Muscle layer of colon (tissue), 2 donors: Measurements from ENCODE around the gene METTL1.
A peak's percentile ranks its signal among the peaks of the same experiment; 100 is the strongest.

Experiments used
- H3K27ac ChIP-seq: one replicate; pipeline ENCODE4 v1.7.0; 2013; ENCODE audit warnings: low read depth, mild to moderate bottlenecking, low read length, moderate library complexity
- H3K27me3 ChIP-seq, 2 donors: one replicate each; pipeline ENCODE4 v1.7.0; 2013; ENCODE audit warnings: low read length in 2 of 2, mild to moderate bottlenecking in 2 of 2; ENCODE audit not compliant: insufficient read depth in 2 of 2, control insufficient read depth in 1 of 2
- H3K36me3 ChIP-seq: one replicate; pipeline ENCODE4 v1.7.0; 2013; ENCODE audit warnings: mild to moderate bottlenecking, low read length; ENCODE audit not compliant: insufficient read depth
- H3K4me1 ChIP-seq: one replicate; pipeline ENCODE4 v1.7.0; 2013; ENCODE audit warnings: mild to moderate bottlenecking, low read length; ENCODE audit not compliant: insufficient read depth
- H3K4me3 ChIP-seq, 2 donors: one replicate each; pipeline ENCODE4 v1.7.0; 2013; ENCODE audit warnings: low read length in 2 of 2, low read depth in 1 of 2, mild to moderate bottlenecking in 1 of 2, moderate library complexity in 1 of 2
- H3K9ac ChIP-seq: one replicate; pipeline ENCODE4 v1.7.0; 2013; ENCODE audit warnings: low read length
- H3K9me3 ChIP-seq: one replicate; pipeline ENCODE4 v1.7.0; 2013; ENCODE audit warnings: mild to moderate bottlenecking, low read length
- donor health status: abdominal sarcoma.
- donor health status: Adenocarcinoma of cecum.

Gene METTL1

DNA sequence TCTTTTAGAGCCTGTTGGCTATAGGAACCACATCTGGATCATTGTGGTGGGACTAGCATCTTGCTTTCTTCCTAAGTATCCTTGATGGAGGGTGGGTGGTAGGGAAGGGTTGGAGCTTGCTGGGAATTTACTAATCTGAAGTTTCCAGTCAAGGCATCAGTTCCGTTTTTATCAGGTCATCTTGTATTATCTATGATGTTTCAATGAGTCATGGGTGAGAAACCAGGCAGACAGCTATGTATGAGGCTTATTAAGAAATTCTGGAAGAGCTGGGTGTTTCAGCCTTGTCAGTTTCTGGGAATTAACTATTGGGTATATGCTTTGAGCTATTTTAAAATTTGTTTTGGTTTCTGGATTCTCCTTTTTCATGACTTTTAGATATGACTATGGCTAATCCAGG lies 22.0 kb upstream of the METTL1 start:
- H3K36me3 ChIP-seq = peaks cover 38% of the 10 kb centered on the region
- H3K4me1 ChIP-seq = no peaks in the 10 kb centered on the region

DNA sequence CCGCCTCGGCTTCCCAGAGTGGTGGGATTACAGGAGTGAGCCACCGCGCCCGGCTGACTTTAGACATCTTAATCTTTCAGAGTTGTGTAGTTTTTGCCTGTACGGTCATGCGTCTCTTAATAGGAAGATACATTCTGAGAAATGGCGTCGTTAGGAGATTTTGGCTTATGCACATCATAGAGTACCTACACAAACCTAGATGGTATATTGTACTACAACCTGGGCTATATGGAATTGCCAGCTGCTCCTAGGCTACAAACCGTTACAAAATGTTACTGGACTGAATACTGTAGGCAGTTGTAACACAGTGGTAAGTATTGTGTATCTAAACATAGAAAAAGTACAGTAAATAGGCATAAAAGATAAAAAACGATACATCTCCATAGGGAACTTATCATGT lies 12.0 kb upstream of the METTL1 start:
- Histone ChIP-seq H3K9ac (no peak overlapping the region), H3K4me1 (peaks cover 10% of the 10 kb centered on the region), H3K9me3 (no peaks in the 10 kb centered on the region), H3K36me3 (peaks cover 30% of the 10 kb centered on the region), H3K27me3 (no peaks in the 10 kb centered on the region), H3K4me3 (no peak overlapping the region), H3K27ac (no peak overlapping the region)

More for the DNA sequence above, 22.0 kb upstream of the METTL1 start:
- Histone ChIP-seq H3K4me3 (no peak overlapping the region), H3K9ac (no peak overlapping the region), H3K9me3 (no peaks in the 10 kb centered on the region), H3K27me3 (no peaks in the 10 kb centered on the region), H3K27ac (no peak overlapping the region)

DNA sequence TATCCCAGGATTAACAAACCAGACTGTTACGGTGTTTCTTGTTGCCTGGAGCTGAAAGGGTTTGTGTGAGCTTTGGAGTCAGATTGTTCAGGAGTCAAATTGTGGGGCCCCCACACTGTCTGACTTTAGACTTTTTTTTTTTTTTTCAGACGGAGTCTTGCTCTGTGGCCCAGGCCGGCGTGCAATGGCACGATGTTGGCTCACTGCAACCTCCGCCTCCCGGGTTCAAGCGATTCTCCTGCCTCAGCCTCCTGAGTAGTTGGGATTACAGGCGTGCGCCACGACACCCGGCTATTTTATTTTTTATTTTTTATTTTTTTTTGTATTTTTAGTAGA lies 11.5 kb upstream of the METTL1 start:
- Histone ChIP-seq H3K27ac (no peak overlapping the region), H3K4me1 (peaks cover 10% of the 10 kb centered on the region), H3K9ac (peak overlapping the region; percentile 83), H3K9me3 (no peaks in the 10 kb centered on the region), H3K4me3 (peak overlapping the region in 1 of 2 donors; percentile 100), H3K36me3 (peaks cover 30% of the 10 kb centered on the region), H3K27me3 (no peaks in the 10 kb centered on the region)

DNA sequence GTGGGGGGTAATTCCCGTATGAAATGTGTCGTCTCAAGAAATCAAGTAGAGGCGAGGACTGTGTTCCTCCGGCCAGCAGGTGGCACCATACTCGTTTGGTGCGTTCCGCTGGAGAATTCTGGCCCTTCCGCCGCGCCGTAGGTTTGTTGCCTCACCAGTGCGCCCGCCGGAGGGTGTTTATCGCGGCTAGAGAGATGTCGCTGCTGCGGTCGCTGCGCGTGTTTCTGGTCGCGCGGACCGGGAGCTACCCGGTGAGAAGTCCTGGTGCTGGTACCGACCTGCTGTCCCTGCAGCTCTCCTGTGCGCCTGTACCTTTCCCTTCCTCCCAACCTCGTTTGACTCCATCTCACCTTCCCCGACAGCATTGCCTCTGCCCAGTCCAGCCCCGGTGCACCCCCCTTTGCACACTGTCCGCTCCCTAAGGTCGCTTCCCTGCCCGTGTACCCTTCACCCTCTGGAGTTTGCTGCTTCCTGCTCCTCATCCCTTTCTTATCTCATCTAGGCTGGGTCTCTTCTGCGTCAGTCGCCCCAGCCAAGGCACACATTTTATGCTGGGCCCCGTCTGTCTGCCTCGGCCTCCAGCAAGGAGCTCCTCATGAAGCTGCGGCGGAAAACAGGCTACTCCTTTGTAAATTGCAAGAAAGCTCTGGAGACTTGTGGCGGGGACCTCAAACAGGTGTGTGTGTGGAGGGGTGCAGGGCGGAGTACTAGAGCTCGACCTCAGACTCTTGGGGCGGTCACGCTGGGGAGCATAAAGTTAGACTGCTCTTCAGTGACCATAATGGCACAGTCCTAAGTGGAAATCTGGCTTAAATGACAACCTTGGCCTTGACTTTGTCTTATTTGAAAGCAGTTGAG lies 10.9 kb upstream of the METTL1 start, which contains the start of gene TSFM:
Gene TSFM (plus strand): TSS at position 180 of the 858 bp plus-strand sequence. CDS start 15 bp downstream, at position 195.
- peaks cover 10% of the 10 kb centered on the region for H3K4me1 ChIP-seq
- H3K9me3 ChIP-seq = no peaks in the 10 kb centered on the region
- H3K27ac ChIP-seq = peak within 1 kb of the TSS; percentile 59
- peak within 1 kb of the TSS; percentile 83 for H3K9ac ChIP-seq
- no peaks in the 10 kb centered on the region for H3K27me3 ChIP-seq
- H3K36me3 ChIP-seq = peaks cover 30% of the 10 kb centered on the region
- H3K4me3 ChIP-seq = peak within 1 kb of the TSS; percentile 66 to 100

DNA sequence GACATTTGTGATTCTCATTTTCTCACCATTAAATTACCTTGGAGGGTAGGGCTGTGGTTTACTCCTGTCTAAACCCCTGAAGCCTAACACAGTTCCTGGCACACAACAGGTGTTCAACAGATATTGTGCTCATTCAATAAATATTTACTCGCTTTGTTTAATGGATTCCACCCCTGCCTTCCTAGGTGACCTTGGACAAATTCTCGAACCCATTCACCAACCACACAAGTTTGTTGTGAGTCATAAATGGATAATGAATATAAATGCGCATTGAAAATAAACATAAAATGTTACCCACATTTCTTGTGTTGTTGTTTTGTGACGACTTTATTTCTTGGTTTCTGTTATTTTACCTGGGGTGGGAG lies 10.3 kb upstream of the METTL1 start:
- peaks cover 28% of the 10 kb centered on the region for H3K36me3 ChIP-seq
- no peak overlapping the region for H3K27ac ChIP-seq
- H3K9me3 ChIP-seq = no peaks in the 10 kb centered on the region
- peak overlapping the region; percentile 66 to 100 for H3K4me3 ChIP-seq
- peaks cover 10% of the 10 kb centered on the region for H3K4me1 ChIP-seq
- H3K27me3 ChIP-seq = no peaks in the 10 kb centered on the region
- no peak overlapping the region for H3K9ac ChIP-seq

DNA sequence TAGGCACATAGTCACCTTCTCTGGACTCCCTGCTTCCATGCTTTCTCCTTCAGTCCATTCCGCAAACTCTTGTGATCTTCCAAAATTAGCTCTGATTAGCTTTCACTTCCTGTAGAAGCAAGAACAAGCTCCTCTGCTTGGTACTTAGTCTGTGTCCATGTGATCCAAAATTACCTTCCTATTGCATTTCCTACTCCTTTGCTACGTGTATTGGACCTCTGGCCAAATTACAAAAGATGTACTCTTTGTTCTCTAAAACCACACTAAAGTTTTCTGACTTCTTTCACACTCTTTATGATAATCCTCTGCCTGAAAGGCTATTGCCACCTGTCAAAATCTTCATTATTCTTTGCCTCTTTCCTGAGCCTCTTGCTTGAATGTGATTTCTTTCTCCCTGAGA lies 9.9 kb upstream of the METTL1 start:
- Histone ChIP-seq H3K4me3 (no peak overlapping the region), H3K36me3 (peaks cover 24% of the 10 kb centered on the region), H3K27ac (no peak overlapping the region), H3K27me3 (no peaks in the 10 kb centered on the region), H3K9ac (no peak overlapping the region), H3K4me1 (peaks cover 10% of the 10 kb centered on the region), H3K9me3 (no peaks in the 10 kb centered on the region)

DNA sequence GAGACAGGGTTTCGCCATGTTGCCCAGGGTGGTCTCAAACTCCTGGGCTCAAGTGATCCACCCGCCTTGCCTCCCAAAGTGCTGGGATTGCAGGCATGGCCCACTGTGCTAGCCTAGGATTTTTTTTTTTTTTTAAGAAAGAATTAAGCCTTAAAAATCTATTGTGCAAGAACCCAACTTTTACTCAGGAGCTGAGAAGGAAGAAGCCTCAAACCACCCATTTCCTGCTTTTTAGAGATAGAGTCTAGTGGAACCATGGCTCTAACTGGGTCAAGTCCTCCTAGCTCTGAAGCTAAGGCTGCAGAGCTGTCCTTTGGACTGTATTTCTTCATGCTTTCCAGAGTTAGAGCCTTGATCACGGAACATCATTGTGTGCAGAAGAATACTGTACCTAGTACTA lies 9.3 kb upstream of the METTL1 start:
- H3K9ac ChIP-seq = no peak overlapping the region
- H3K27me3 ChIP-seq = no peaks in the 10 kb centered on the region
- peaks cover 19% of the 10 kb centered on the region for H3K36me3 ChIP-seq
- H3K4me3 ChIP-seq = no peak overlapping the region
- H3K4me1 ChIP-seq = peaks cover 10% of the 10 kb centered on the region
- H3K9me3 ChIP-seq = no peaks in the 10 kb centered on the region
- no peak overlapping the region for H3K27ac ChIP-seq

DNA sequence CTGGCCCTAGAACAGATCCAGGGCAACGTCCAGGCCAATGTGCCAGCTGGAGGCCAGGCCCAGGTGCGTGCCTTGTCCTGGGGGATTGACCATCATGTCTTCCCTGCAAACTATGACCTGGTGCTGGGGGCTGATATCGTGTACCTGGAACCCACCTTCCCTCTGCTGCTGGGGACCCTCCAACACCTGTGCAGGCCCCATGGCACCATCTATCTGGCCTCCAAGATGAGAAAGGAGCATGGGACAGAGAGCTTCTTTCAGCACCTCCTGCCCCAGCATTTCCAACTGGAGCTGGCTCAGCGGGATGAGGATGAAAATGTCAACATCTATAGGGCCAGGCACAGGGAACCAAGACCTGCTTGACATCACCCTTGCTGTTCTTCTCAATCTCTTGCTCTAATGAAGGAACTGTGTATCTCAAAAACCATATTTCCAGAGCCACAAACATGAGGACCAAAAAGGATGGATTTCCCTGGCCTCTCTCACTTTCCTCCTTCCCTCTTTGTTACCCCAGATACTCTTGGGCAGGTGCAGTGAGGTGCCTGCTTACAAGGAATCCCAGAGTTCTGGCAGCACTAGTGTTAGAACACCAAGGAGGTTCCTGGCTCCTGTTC lies 8.5 kb upstream of the METTL1 start:
- Histone ChIP-seq H3K4me3 (no peak overlapping the region), H3K4me1 (peaks cover 10% of the 10 kb centered on the region), H3K36me3 (peaks cover 14% of the 10 kb centered on the region), H3K27ac (no peak overlapping the region), H3K27me3 (no peaks in the 10 kb centered on the region), H3K9ac (no peak overlapping the region), H3K9me3 (no peaks in the 10 kb centered on the region)

DNA sequence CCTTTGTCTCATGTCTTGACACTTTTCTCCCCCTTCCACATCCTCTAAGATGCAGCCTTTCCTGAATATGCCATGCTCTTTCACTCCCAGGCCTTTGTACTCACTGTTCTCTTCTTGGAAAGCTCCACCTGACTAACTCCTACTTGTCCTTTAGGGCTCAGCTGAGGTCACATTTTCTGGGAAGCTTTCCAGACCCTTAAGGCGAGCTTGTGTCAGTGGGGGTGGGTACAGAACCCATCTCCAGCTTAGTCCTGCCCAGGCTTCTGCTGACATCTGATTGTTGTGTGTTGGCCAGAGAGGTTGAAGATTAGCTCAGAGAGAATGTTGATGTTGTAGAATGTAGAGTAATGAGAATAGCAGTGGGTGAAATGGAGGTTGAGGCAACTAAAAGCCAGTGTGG lies 7.8 kb upstream of the METTL1 start:
- Histone ChIP-seq H3K4me3 (no peak overlapping the region), H3K36me3 (peaks cover 10% of the 10 kb centered on the region), H3K9ac (no peak overlapping the region), H3K27ac (no peak overlapping the region), H3K4me1 (peaks cover 10% of the 10 kb centered on the region), H3K27me3 (no peaks in the 10 kb centered on the region), H3K9me3 (no peaks in the 10 kb centered on the region)

DNA sequence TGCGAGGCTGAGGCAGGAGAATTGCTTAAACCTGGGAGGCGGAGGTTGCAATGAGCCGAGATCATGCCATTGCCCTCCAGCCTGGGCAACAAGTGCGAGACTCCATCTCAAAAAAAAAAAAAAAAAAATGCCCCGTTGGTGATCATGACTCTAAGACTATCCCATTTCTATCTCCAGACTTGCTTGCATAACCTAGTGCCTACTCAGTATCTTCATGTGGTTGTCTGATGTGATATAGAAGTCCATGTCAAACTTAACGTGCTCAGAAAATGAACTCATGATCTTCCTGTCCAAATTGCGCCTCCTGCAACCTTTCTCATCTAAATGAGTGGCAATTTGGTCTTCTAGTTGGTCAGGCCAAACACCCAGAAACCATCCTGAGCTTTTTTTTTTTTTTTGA lies 6.0 kb upstream of the METTL1 start:
- Histone ChIP-seq H3K4me3 (no peak overlapping the region), H3K27me3 (no peaks in the 10 kb centered on the region), H3K36me3 (peaks cover 10% of the 10 kb centered on the region), H3K4me1 (peaks cover 10% of the 10 kb centered on the region), H3K27ac (no peak overlapping the region), H3K9ac (no peak overlapping the region), H3K9me3 (no peaks in the 10 kb centered on the region)

DNA sequence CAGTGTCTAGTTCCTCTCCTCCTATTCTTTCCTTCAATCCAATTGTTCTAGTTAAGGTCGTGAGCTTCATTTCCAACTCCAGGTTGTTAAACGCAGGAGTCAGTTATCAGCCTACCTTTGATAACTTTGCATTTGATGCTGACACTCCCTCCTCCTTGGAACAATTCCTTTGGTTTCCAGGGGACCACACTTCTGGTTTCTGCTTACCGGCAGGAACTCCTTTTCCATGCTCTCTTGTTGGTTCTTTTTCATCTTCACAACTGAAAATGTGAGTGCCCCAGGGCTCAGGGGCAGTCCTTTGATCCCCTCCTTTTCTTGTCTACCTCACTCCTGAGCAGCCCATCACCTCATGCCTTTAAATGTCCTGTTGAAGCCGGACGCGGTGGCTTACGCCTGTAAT lies 5.5 kb upstream of the METTL1 start:
- no peak overlapping the region for H3K9ac ChIP-seq
- no peak overlapping the region for H3K4me3 ChIP-seq
- H3K4me1 ChIP-seq = peaks cover 9% of the 10 kb centered on the region
- H3K36me3 ChIP-seq = peaks cover 10% of the 10 kb centered on the region
- H3K9me3 ChIP-seq = no peaks in the 10 kb centered on the region
- H3K27me3 ChIP-seq = no peaks in the 10 kb centered on the region
- H3K27ac ChIP-seq = no peak overlapping the region

DNA sequence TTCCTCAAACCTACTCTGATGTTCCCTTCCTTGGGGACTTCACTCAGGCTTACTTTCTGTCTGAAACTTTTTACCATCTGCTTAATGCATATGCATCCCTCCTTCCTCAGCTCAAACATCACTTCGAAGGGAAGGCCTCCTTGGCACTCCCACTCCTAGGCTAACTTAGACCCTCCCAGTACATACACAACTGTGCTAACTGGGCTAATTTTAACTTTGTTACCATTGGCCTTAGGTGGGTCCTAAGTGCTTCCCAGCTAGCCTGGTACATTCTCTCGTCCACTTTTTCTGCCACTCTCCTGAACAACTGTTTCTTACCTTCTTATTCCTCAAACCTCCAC lies 4.3 kb upstream of the METTL1 start:
- H3K27me3 ChIP-seq = no peaks in the 10 kb centered on the region
- peaks cover 10% of the 10 kb centered on the region for H3K36me3 ChIP-seq
- no peak overlapping the region for H3K4me3 ChIP-seq
- no peaks in the 10 kb centered on the region for H3K9me3 ChIP-seq
- H3K9ac ChIP-seq = no peak overlapping the region
- no peak overlapping the region for H3K27ac ChIP-seq
- H3K4me1 ChIP-seq = peaks cover 5% of the 10 kb centered on the region
